ENCODE results near the gene C1QTNF6. TPM values are rescaled to one million over a fixed set of nuclear protein-coding genes. Genes with fewer than 3 reads are reported as not detected.
A peak's percentile ranks its signal among the peaks of the same experiment; 100 is the strongest.

The C1QTNF6 gene
- total RNA-seq, 1 experiment from 2014 or later = 25.0 TPM

- Histone ChIP-seq H3K27me3 (ENCODE audit: control insufficient read depth, insufficient read depth, low read length) (no peaks in the 10 kb centered on the region), H3K4me1 (ENCODE audit: control insufficient read depth, insufficient read depth, low read length) (peaks cover 21% of the 10 kb centered on the region), H3K9me3 (ENCODE audit: control insufficient read depth, insufficient read depth, low read depth, low read length) (no peaks in the 10 kb centered on the region), H3K36me3 (ENCODE audit: control insufficient read depth, insufficient read depth, low read length) (no peaks in the 10 kb centered on the region), H3K27ac (ENCODE audit: low read length) (no peak overlapping the region), H3K4me3 (ENCODE audit: low read depth in 2 of 2, low read length in 2 of 2) (no peak overlapping the region)
- TF ChIP-seq SIN3A (IDR thresholded peaks at IDR 0.05; ENCODE audit: borderline replicate concordance, insufficient read depth, low read depth, low read length) (no peak), CTCF (IDR thresholded peaks at IDR 0.05) (no peak), POLR2AphosphoS5 (IDR thresholded peaks at IDR 0.05; ENCODE audit: low read depth, low read length) (no peak), TCF7L2 (IDR thresholded peaks at IDR 0.05; ENCODE audit: low read depth, low read length) (no peak), REST (IDR thresholded peaks at IDR 0.05; ENCODE audit: insufficient read depth in 1 of 2, low read depth in 2 of 2, low read length in 1 of 2) (no peak)
- in situ Hi-C loops (cut with HindIII; ENCODE audit: low pct_unique_long_range_greater_than_20kb, low sequenced_read_pairs) = no loop called here
- BruUV-seq (replicated peaks) = no TSS peak
- POLR2A ChIA-PET = no interaction called here
- intact Hi-C loops (cut with micrococcal nuclease; ENCODE audit: unreplicated experiment) = no loop called here
- no peak for ATAC-seq
- CTCF ChIA-PET = no interaction called here
- DNase-seq (ENCODE audit: low read depth, low spot score) = no peak
Measured at GRCh38 chr22:37230673-37231405, 42.8 kb upstream of the C1QTNF6 start.

- H3K27ac ChIP-seq (ENCODE audit: low read length) = peak overlapping the region; percentile 59; the same call in 1 of the 2 replicates
- in situ Hi-C loops (cut with HindIII; ENCODE audit: low pct_unique_long_range_greater_than_20kb, low sequenced_read_pairs) = no loop called here
- ChIA-PET POLR2A (no interaction called here), CTCF (interaction anchor here (1.4 to 1.5 kb wide), 2 partner anchors 13 to 31 kb away, joined by 3 to 4 read pairs; no protein-coding TSS in a partner anchor)
- DNase-seq (ENCODE audit: low read depth, low spot score) (no peak), ATAC-seq (peak; percentile 66)
- H3K9me3 ChIP-seq (ENCODE audit: control insufficient read depth, insufficient read depth, low read depth, low read length) = no peaks in the 10 kb centered on the region
- H3K4me1 ChIP-seq (ENCODE audit: control insufficient read depth, insufficient read depth, low read length) = peaks cover 21% of the 10 kb centered on the region
- no peak overlapping the region for H3K4me3 ChIP-seq (ENCODE audit: low read depth in 2 of 2, low read length in 2 of 2)
- H3K36me3 ChIP-seq (ENCODE audit: control insufficient read depth, insufficient read depth, low read length) = no peaks in the 10 kb centered on the region
- BruUV-seq (replicated peaks) = no TSS peak
- TF ChIP-seq TCF7L2 (IDR thresholded peaks at IDR 0.05; ENCODE audit: low read depth, low read length) = no peak
- TF ChIP-seq CTCF (IDR thresholded peaks at IDR 0.05) = no peak
- TF ChIP-seq REST (IDR thresholded peaks at IDR 0.05; ENCODE audit: insufficient read depth in 1 of 2, low read depth in 2 of 2, low read length in 1 of 2) = no peak
- TF ChIP-seq POLR2AphosphoS5 (IDR thresholded peaks at IDR 0.05; ENCODE audit: low read depth, low read length) = no peak
- no peak for TF ChIP-seq SIN3A (IDR thresholded peaks at IDR 0.05; ENCODE audit: borderline replicate concordance, insufficient read depth, low read depth, low read length)
- H3K27me3 ChIP-seq (ENCODE audit: control insufficient read depth, insufficient read depth, low read length) = no peaks in the 10 kb centered on the region
- intact Hi-C loops (cut with micrococcal nuclease; ENCODE audit: unreplicated experiment) = no loop called here
Measured at GRCh38 chr22:37229805-37230672, 42.0 kb upstream of the C1QTNF6 start.

Measured in Panc1 (cell line).